H1 (cell line): ENCODE data around the gene SANBR. TPM values are rescaled to one million over a fixed set of nuclear protein-coding genes. Genes with fewer than 3 reads are reported as not detected.

Source experiments
- CTCF ChIA-PET: fragments of 300-600 bp; sonication (Branson Sonifier 250); formaldehyde crosslinking; loops from one replicate; lab custom pipeline; 2021; ENCODE audit not compliant: partially characterized antibody; lab: Charles Lee
- POLR2A ChIA-PET: fragments of 300-600 bp; sonication (Branson Sonifier 250); formaldehyde crosslinking; loops from one replicate; lab custom pipeline; 2021; ENCODE audit warnings: inconsistent platforms; ENCODE audit not compliant: partially characterized antibody; lab: Charles Lee
- DNase-seq, 2 experiments: peaks; one replicate each; pipeline versions ENCODE4 v3.0.0 to v3.0.0-alpha.2; 2010 to 2022; ENCODE audit warnings: low spot score in 2 of 2, low read depth in 1 of 2, mixed read lengths in 1 of 2
- FAIRE-seq: peaks from 2 replicates; lab custom pipeline; 2011; peaks lifted over from hg19 to GRCh38; lab: Jason Lieb, UNC
- H2AFZ ChIP-seq: 2 replicates; pipeline ENCODE4 v1.8.1; 2012; ENCODE audit warnings: low read length, inconsistent platforms
- H2AK5ac ChIP-seq: 2 replicates; pipeline ENCODE4 v1.6.1; 2013; ENCODE audit warnings: low read depth, low read length
- H2BK120ac ChIP-seq: replicated peaks from 2 replicates; pipeline ENCODE3; 2013; ENCODE audit warnings: low read depth, low read length, inconsistent platforms
- H2BK12ac ChIP-seq: 2 replicates; pipeline ENCODE4 v1.6.1; 2013; ENCODE audit warnings: low read depth, low read length
- H2BK15ac ChIP-seq: 2 replicates; pipeline ENCODE4 v1.6.1; 2013; ENCODE audit warnings: low read length
- H2BK20ac ChIP-seq: 2 replicates; pipeline ENCODE4 v1.6.1; 2013; ENCODE audit warnings: low read length
- H2BK5ac ChIP-seq: 2 replicates; pipeline ENCODE4 v1.6.1; 2013; ENCODE audit warnings: low read depth, low read length
- H3K14ac ChIP-seq: 2 replicates; pipeline ENCODE4 v1.6.1; 2013; ENCODE audit warnings: inconsistent platforms; ENCODE audit not compliant: insufficient read length
- H3K18ac ChIP-seq: 2 replicates; pipeline ENCODE4 v1.6.1; 2013; ENCODE audit warnings: low read length; ENCODE audit errors: extremely low read depth
- H3K23ac ChIP-seq: 2 replicates; pipeline ENCODE4 v1.6.1; 2013; ENCODE audit warnings: inconsistent platforms; ENCODE audit not compliant: insufficient read length
- H3K23me2 ChIP-seq: 2 replicates; pipeline ENCODE4 v1.6.1; 2013; ENCODE audit warnings: low read depth, low read length
- H3K27ac ChIP-seq: 2 replicates; pipeline ENCODE4 v1.6.1; 2011; ENCODE audit warnings: low read depth, low read length, inconsistent platforms
- H3K27me3 ChIP-seq, 4 experiments: replicated peaks in 1 of 4; 1 replicate in 1 of 4; 2 replicates in 3 of 4; pipeline versions ENCODE4 v1.6.1 to v1.8.1; 2011 to 2013; ENCODE audit warnings: low read length in 3 of 4, mild to moderate bottlenecking in 3 of 4, inconsistent platforms in 2 of 4, mixed read lengths in 2 of 4, moderate library complexity in 1 of 4; ENCODE audit not compliant: control insufficient read depth in 3 of 4, insufficient read depth in 3 of 4; ENCODE audit errors: extremely low read depth in 1 of 4
- H3K36me3 ChIP-seq, 4 experiments: 2 replicates each; pipeline versions ENCODE4 v1.6.1 to v1.8.1; 2011 to 2013; ENCODE audit warnings: mild to moderate bottlenecking in 4 of 4, low read length in 3 of 4, moderate library complexity in 2 of 4, control low read depth in 1 of 4, inconsistent platforms in 1 of 4; ENCODE audit not compliant: insufficient read depth in 4 of 4, control insufficient read depth in 2 of 4
- H3K4ac ChIP-seq: replicated peaks from 2 replicates; pipeline ENCODE3; 2013; ENCODE audit warnings: low read length, low read depth, mixed read lengths, inconsistent platforms; ENCODE audit not compliant: insufficient read length
- H3K4me1 ChIP-seq, 4 experiments: replicated peaks in 1 of 4; 1 replicate in 1 of 4; 2 replicates in 3 of 4; pipeline versions ENCODE4 v1.6.1 to v1.8.1; 2011 to 2013; ENCODE audit warnings: low read length in 3 of 4, inconsistent platforms in 2 of 4, mixed read lengths in 1 of 4; ENCODE audit not compliant: insufficient read depth in 4 of 4, control insufficient read depth in 3 of 4
- H3K4me2 ChIP-seq, 2 experiments: 2 replicates each; pipeline versions ENCODE4 v1.6.1 to v1.8.1; 2011 to 2013; ENCODE audit warnings: low read depth in 2 of 2, low read length in 2 of 2, control low read depth in 1 of 2, inconsistent platforms in 1 of 2, mild to moderate bottlenecking in 1 of 2; ENCODE audit not compliant: insufficient read depth in 1 of 2
- H3K4me3 ChIP-seq, 4 experiments: fragments of 200-600, 300-600 bp in 1 of 4; sonication (generic), shearing (Covaris generic), sonication (Bioruptor Twin) in 1 of 4; 2 replicates each; pipeline versions ENCODE4 v1.5.1 to v1.8.1; 2011 to 2016; ENCODE audit warnings: low read length in 4 of 4, low read depth in 3 of 4, control low read depth in 2 of 4, inconsistent platforms in 2 of 4, mild to moderate bottlenecking in 2 of 4, mixed read lengths in 1 of 4, moderate library complexity in 1 of 4; ENCODE audit not compliant: insufficient read depth in 2 of 4; ENCODE audit errors: extremely low read depth in 1 of 4
- H3K56ac ChIP-seq: replicated peaks from 2 replicates; pipeline ENCODE3; 2013; ENCODE audit warnings: low read depth, mild to moderate bottlenecking, mixed read lengths, low read length, inconsistent platforms; ENCODE audit not compliant: insufficient read length
- H3K79me1 ChIP-seq: 2 replicates; pipeline ENCODE4 v1.6.1; 2013; ENCODE audit warnings: low read depth, low read length, control low read depth
- H3K79me2 ChIP-seq, 2 experiments: 2 replicates each; pipeline versions ENCODE4 v1.6.1 to v1.8.1; 2012 to 2013; ENCODE audit warnings: low read length in 2 of 2, mild to moderate bottlenecking in 2 of 2, inconsistent platforms in 1 of 2; ENCODE audit not compliant: insufficient read depth in 2 of 2, control insufficient read depth in 1 of 2
- H3K9ac ChIP-seq, 4 experiments: replicated peaks in 1 of 4; 1 replicate in 1 of 4; 2 replicates in 3 of 4; pipeline versions ENCODE4 v1.6.1 to v1.8.1; 2011 to 2013; ENCODE audit warnings: low read depth in 3 of 4, low read length in 3 of 4, control low read depth in 2 of 4, mild to moderate bottlenecking in 2 of 4, moderate library complexity in 2 of 4, inconsistent platforms in 1 of 4; ENCODE audit errors: extremely low read depth in 1 of 4
- H3K9me3 ChIP-seq, 2 experiments: 2 replicates each; pipeline versions ENCODE4 v1.6.1 to v1.8.1; 2012 to 2013; ENCODE audit warnings: mild to moderate bottlenecking in 2 of 2, moderate library complexity in 2 of 2, control low read depth in 1 of 2, inconsistent platforms in 1 of 2, low read depth in 1 of 2, low read length in 1 of 2, mixed read lengths in 1 of 2; ENCODE audit not compliant: insufficient read depth in 2 of 2
- H4K20me1 ChIP-seq, 2 experiments: replicated peaks in 1 of 2; 2 replicates each; pipeline versions ENCODE3 to v1.8.1; 2011 to 2013; ENCODE audit warnings: inconsistent platforms in 2 of 2, low read length in 2 of 2, mild to moderate bottlenecking in 1 of 2; ENCODE audit not compliant: insufficient read depth in 2 of 2, control insufficient read depth in 1 of 2
- H4K5ac ChIP-seq: 2 replicates; pipeline ENCODE4 v1.6.1; 2013; ENCODE audit warnings: low read length, low read depth, mixed read lengths, inconsistent platforms; ENCODE audit not compliant: insufficient read length
- H4K8ac ChIP-seq: 2 replicates; pipeline ENCODE4 v1.8.0; 2013; ENCODE audit warnings: mild to moderate bottlenecking, moderate library complexity, low read length, inconsistent platforms; ENCODE audit not compliant: insufficient read depth; ENCODE audit errors: extremely low read depth
- H4K91ac ChIP-seq: replicated peaks from 2 replicates; pipeline ENCODE3; 2013; ENCODE audit warnings: low read length, mixed read lengths, inconsistent platforms; ENCODE audit not compliant: insufficient read length
- BCL11A ChIP-seq, 2 experiments: IDR thresholded peaks; one replicate each; pipeline ENCODE4 v1.6.1; 2011; ENCODE audit warnings: low read depth in 2 of 2, low read length in 2 of 2, mild to moderate bottlenecking in 2 of 2
- CBX8 ChIP-seq: fragments of 300-800, 300-1000 bp; sonication (generic); IDR thresholded peaks from 2 replicates; pipeline ENCODE4 v1.7.1; 2016; ENCODE audit warnings: low read depth, low read length, borderline replicate concordance
- EZH2 ChIP-seq: fragments of 200-600 bp; sonication (generic); IDR thresholded peaks from 2 replicates; pipeline ENCODE4 v1.7.1; 2012; ENCODE audit warnings: low read depth, mild to moderate bottlenecking, moderate library complexity, low read length, inconsistent platforms; ENCODE audit not compliant: severe bottlenecking
- KDM1A ChIP-seq: fragments of 200-600, 300-600 bp; sonication (generic); IDR thresholded peaks from 2 replicates; pipeline ENCODE4 v1.7.1; 2016; ENCODE audit warnings: mild to moderate bottlenecking, low read length, borderline replicate concordance
- KDM5A ChIP-seq: fragments of 200-600 bp; IDR thresholded peaks from 2 replicates; pipeline ENCODE4 v1.7.1; 2012; ENCODE audit warnings: mild to moderate bottlenecking, low read length, inconsistent platforms, mixed read lengths
- NANOG ChIP-seq: IDR thresholded peaks from 2 replicates; pipeline ENCODE4 v1.6.1; 2011; ENCODE audit warnings: low read length, low read depth, mild to moderate bottlenecking, inconsistent platforms; ENCODE audit not compliant: insufficient read depth, poor library complexity, severe bottlenecking
- SIRT6 ChIP-seq: IDR thresholded peaks from one replicate; pipeline ENCODE4 v1.7.1; 2012; ENCODE audit warnings: low read length, inconsistent platforms
- TBP ChIP-seq: IDR thresholded peaks from 2 replicates; pipeline ENCODE4 v1.6.1; 2011; ENCODE audit warnings: low read depth, low read length, improper control_type of control experiment
- WGBS, 2 experiments: shearing (Covaris generic) in 1 of 2; methylation state at CpG; one replicate each; pipeline versions ENCODE4 v1.1.6 to v1.1.7; 2013 to 2015; ENCODE audit warnings: low lambda C conversion rate in 2 of 2, mixed read lengths in 2 of 2, inconsistent platforms in 1 of 2, low coverage in 1 of 2, missing lambda C conversion rate in 1 of 2; ENCODE audit not compliant: insufficient replicate concordance in 2 of 2, insufficient coverage in 1 of 2, insufficient read length in 1 of 2; ENCODE audit errors: extremely low coverage in 1 of 2, missing lambda C conversion rate in 1 of 2; 5-methylcytosine and 5-hydroxymethylcytosine counted together
- polyA plus RNA-seq, 7 experiments: library from polyadenylated mRNA; depleted of rRNA in 3 of 7; stranded (reverse) in 5 of 7; unstranded in 2 of 7; fragments of >200 nt in 5 of 7; fragments of 200-250 nt in 2 of 7; gene quantifications; 1 replicate in 5 of 7; 2 replicates in 1 of 7; 4 replicates in 1 of 7; pipeline versions ENCODE4 v1.2.1 to v1.2.3, GENCODE V29; 2011 to 2013; ENCODE audit warnings: missing spikeins in 2 of 7, mixed read lengths in 2 of 7
- total RNA-seq: library from RNA; stranded (reverse); fragmentation: NEBNext Ultra II Directional; extraction: Animal tissue kit (Norgen Biotek cat#: 25700); gene quantifications from 2 replicates; pipeline ENCODE4 v1.2.1, GENCODE V29; 2021

Gene SANBR
- total and polyA plus RNA-seq, 2 of the 8 experiments (the other 6 are each of a cell fraction or from before 2014, with no cell fraction given) = 3.4 to 12.1 TPM

GRCh38 chr2:61045226-61045625, 20.4 kb upstream of the SANBR start:
- Histone ChIP-seq H3K18ac (no peak overlapping the region), H3K9ac (no peak overlapping the region), H3K56ac (no peak overlapping the region), H2AK5ac (no peak overlapping the region), H4K5ac (no peak overlapping the region), H3K23ac (no peak overlapping the region), H3K79me2 (no peaks in the 10 kb centered on the region), H3K4me2 (no peak overlapping the region), H2BK5ac (no peak overlapping the region), H3K4ac (no peak overlapping the region), H3K14ac (no peak overlapping the region), H3K27me3 (no peaks in the 10 kb centered on the region), H3K27ac (no peak overlapping the region), H3K4me3 (no peak overlapping the region), H2BK12ac (no peak overlapping the region), H4K8ac (no peak overlapping the region), H3K23me2 (no peaks in the 10 kb centered on the region; the same call in 1 of the 2 replicates), H3K4me1 (no peaks in the 10 kb centered on the region), H3K36me3 (peaks cover 3 to 40% (median 4%) of the 10 kb centered on the region in 4 experiments; a peak in 7 of 8 replicates), H2BK120ac (no peak overlapping the region), H2AFZ (no peak overlapping the region), H4K20me1 (peaks cover 0 to 1% of the 10 kb centered on the region in 2 experiments), H4K91ac (no peak overlapping the region), H2BK15ac (no peak overlapping the region), H3K9me3 (no peaks in the 10 kb centered on the region), H3K79me1 (no peaks in the 10 kb centered on the region), H2BK20ac (no peak overlapping the region)
- no peak for FAIRE-seq
- DNase-seq = no peak
- ChIA-PET POLR2A (no interaction called here), CTCF (no interaction called here)
- TF ChIP-seq NANOG = no peak
- TF ChIP-seq SIRT6 = no peak
- no peak for TF ChIP-seq KDM1A
- TF ChIP-seq BCL11A (IDR thresholded peaks at IDR 0.05; ENCODE audit: low read depth in 2 of 2, low read length in 2 of 2) = no peak
- TF ChIP-seq TBP = no peak
- no peak for TF ChIP-seq EZH2
- TF ChIP-seq CBX8 = no peak
- TF ChIP-seq KDM5A = no peak
- 98% methylated on average over 2 of the region's 2 CpGs; no CpG with 5 or more reads in 1 of the 2 experiments for WGBS, 2 experiments
